SH-SY5Y (cell line): ENCODE results near the gene EBF3.

Experiments used
- GATA2 ChIP-seq: IDR thresholded peaks from 2 replicates; pipeline ENCODE4 v1.6.1; 2011; ENCODE audit warnings: mild to moderate bottlenecking, low read depth, low read length
- GATA3 ChIP-seq: IDR thresholded peaks from 2 replicates; pipeline ENCODE4 v1.6.1; 2011; ENCODE audit warnings: low read depth, mild to moderate bottlenecking, low read length, moderate library complexity

EBF3 gene

GRCh38 chr10:129847741-129848483 lies 116.2 kb downstream of the EBF3 start:
- TF ChIP-seq GATA3 (no peak), GATA2 (no peak)

- TF ChIP-seq GATA2 (no peak), GATA3 (no peak)
Measured at GRCh38 chr10:129846991-129847391, 117.1 kb downstream of the EBF3 start.

- no peak for TF ChIP-seq GATA3
- TF ChIP-seq GATA2, result no peak
Measured at GRCh38 chr10:129845111-129845753, 118.8 kb downstream of the EBF3 start.

GRCh38 chr10:129844216-129844766 lies 119.8 kb downstream of the EBF3 start:
- TF ChIP-seq GATA3, result no peak
- no peak for TF ChIP-seq GATA2

GRCh38 chr10:129843702-129844101 lies 120.4 kb downstream of the EBF3 start:
- no peak for TF ChIP-seq GATA3
- no peak for TF ChIP-seq GATA2

- TF ChIP-seq GATA3 (no peak), GATA2 (no peak)
Measured at GRCh38 chr10:129843131-129843541, 120.9 kb downstream of the EBF3 start.

- TF ChIP-seq GATA2, result no peak
- TF ChIP-seq GATA3, result no peak
Measured at GRCh38 chr10:129842031-129842430, 122.0 kb downstream of the EBF3 start.

- TF ChIP-seq GATA3, result no peak
- no peak for TF ChIP-seq GATA2
Measured at GRCh38 chr10:129841590-129841989, 122.5 kb downstream of the EBF3 start.

GRCh38 chr10:129841071-129841470 lies 123.0 kb downstream of the EBF3 start:
- TF ChIP-seq GATA2 (no peak), GATA3 (no peak)

- TF ChIP-seq GATA2 (no peak), GATA3 (no peak)
Measured at GRCh38 chr10:129840196-129840590, 123.9 kb downstream of the EBF3 start.

- TF ChIP-seq GATA2 (no peak), GATA3 (no peak)
Measured at GRCh38 chr10:129839285-129840195, 124.5 kb downstream of the EBF3 start.

- TF ChIP-seq GATA3 (no peak), GATA2 (no peak)
Measured at GRCh38 chr10:129838794-129839193, 125.3 kb downstream of the EBF3 start.

GRCh38 chr10:129837909-129838582 lies 126.0 kb downstream of the EBF3 start:
- TF ChIP-seq GATA3, result no peak
- TF ChIP-seq GATA2, result no peak

GRCh38 chr10:129836253-129836652 lies 127.8 kb downstream of the EBF3 start:
- TF ChIP-seq GATA2, result no peak
- TF ChIP-seq GATA3, result no peak

- TF ChIP-seq GATA2, result no peak
- no peak for TF ChIP-seq GATA3
Measured at GRCh38 chr10:129833994-129834739, 129.9 kb downstream of the EBF3 start.
